IPS-18a (cell line): ENCODE results near the gene EBF3.

ENCODE experiments used
- H3K27ac ChIP-seq: one replicate; pipeline ENCODE4 v1.5.1; 2013; ENCODE audit warnings: low read length
- H3K27me3 ChIP-seq: one replicate; pipeline ENCODE4 v1.6.1; 2013; ENCODE audit warnings: mild to moderate bottlenecking, low read length; ENCODE audit not compliant: control insufficient read depth, insufficient read depth
- H3K36me3 ChIP-seq: one replicate; pipeline ENCODE4 v1.6.1; 2013; ENCODE audit warnings: low read depth, low read length; ENCODE audit not compliant: control insufficient read depth
- H3K4me1 ChIP-seq: one replicate; pipeline ENCODE4 v1.6.1; 2013; ENCODE audit warnings: low read depth, low read length; ENCODE audit not compliant: control insufficient read depth
- H3K4me3 ChIP-seq: one replicate; pipeline ENCODE4 v1.5.1; 2013; ENCODE audit warnings: low read length
- H3K9ac ChIP-seq: one replicate; pipeline ENCODE4 v1.6.1; 2013; ENCODE audit warnings: mild to moderate bottlenecking, low read length, moderate library complexity
- H3K9me3 ChIP-seq: one replicate; pipeline ENCODE4 v1.6.1; 2013; ENCODE audit warnings: low read depth, low read length; ENCODE audit not compliant: control insufficient read depth

The EBF3 gene

GRCh38 chr10:129875993-129876726, 87.9 kb downstream of the EBF3 start:
- Histone ChIP-seq H3K27me3 (no peaks in the 10 kb centered on the region), H3K9ac (no peak overlapping the region), H3K4me1 (no peaks in the 10 kb centered on the region), H3K9me3 (no peaks in the 10 kb centered on the region), H3K27ac (no peak overlapping the region), H3K36me3 (no peaks in the 10 kb centered on the region), H3K4me3 (no peak overlapping the region)

GRCh38 chr10:129873351-129873750, 90.7 kb downstream of the EBF3 start:
- H3K4me1 ChIP-seq, result peaks cover 23% of the 10 kb centered on the region
- H3K4me3 ChIP-seq, result no peak overlapping the region
- H3K27ac ChIP-seq, result no peak overlapping the region
- H3K9ac ChIP-seq, result no peak overlapping the region
- H3K36me3 ChIP-seq, result no peaks in the 10 kb centered on the region
- H3K27me3 ChIP-seq, result no peaks in the 10 kb centered on the region
- H3K9me3 ChIP-seq, result no peaks in the 10 kb centered on the region

- Histone ChIP-seq H3K9me3 (no peaks in the 10 kb centered on the region), H3K9ac (no peak overlapping the region), H3K27ac (no peak overlapping the region), H3K27me3 (no peaks in the 10 kb centered on the region), H3K4me3 (no peak overlapping the region), H3K4me1 (peaks cover 34% of the 10 kb centered on the region), H3K36me3 (no peaks in the 10 kb centered on the region)
These were observed 92.1 kb downstream of the EBF3 start for GRCh38 chr10:129871966-129872365.

- Histone ChIP-seq H3K4me1 (peaks cover 34% of the 10 kb centered on the region), H3K9me3 (no peaks in the 10 kb centered on the region), H3K27me3 (no peaks in the 10 kb centered on the region), H3K36me3 (no peaks in the 10 kb centered on the region), H3K27ac (no peak overlapping the region), H3K4me3 (no peak overlapping the region), H3K9ac (no peak overlapping the region)
These were observed 93.0 kb downstream of the EBF3 start for GRCh38 chr10:129870961-129871621.

- H3K4me3 ChIP-seq, result no peak overlapping the region
- H3K9ac ChIP-seq, result no peak overlapping the region
- no peaks in the 10 kb centered on the region for H3K27me3 ChIP-seq
- no peak overlapping the region for H3K27ac ChIP-seq
- peaks cover 34% of the 10 kb centered on the region for H3K4me1 ChIP-seq
- H3K9me3 ChIP-seq, result no peaks in the 10 kb centered on the region
- no peaks in the 10 kb centered on the region for H3K36me3 ChIP-seq
These were observed 93.7 kb downstream of the EBF3 start for GRCh38 chr10:129870474-129870757.

- Histone ChIP-seq H3K27ac (no peak overlapping the region), H3K27me3 (no peaks in the 10 kb centered on the region), H3K9me3 (no peaks in the 10 kb centered on the region), H3K4me1 (peaks cover 34% of the 10 kb centered on the region), H3K36me3 (no peaks in the 10 kb centered on the region), H3K4me3 (no peak overlapping the region), H3K9ac (no peak overlapping the region)
These were observed 94.2 kb downstream of the EBF3 start for GRCh38 chr10:129869596-129870473.

GRCh38 chr10:129868449-129869035, 95.5 kb downstream of the EBF3 start:
- Histone ChIP-seq H3K27ac (no peak overlapping the region), H3K9me3 (no peaks in the 10 kb centered on the region), H3K9ac (no peak overlapping the region), H3K27me3 (no peaks in the 10 kb centered on the region), H3K4me3 (no peak overlapping the region), H3K4me1 (peaks cover 34% of the 10 kb centered on the region), H3K36me3 (no peaks in the 10 kb centered on the region)

- Histone ChIP-seq H3K9me3 (no peaks in the 10 kb centered on the region), H3K36me3 (no peaks in the 10 kb centered on the region), H3K9ac (no peak overlapping the region), H3K27me3 (no peaks in the 10 kb centered on the region), H3K4me1 (peaks cover 34% of the 10 kb centered on the region), H3K27ac (no peak overlapping the region), H3K4me3 (no peak overlapping the region)
These were observed 96.4 kb downstream of the EBF3 start for GRCh38 chr10:129867631-129868179.

GRCh38 chr10:129866894-129867293, 97.2 kb downstream of the EBF3 start:
- no peaks in the 10 kb centered on the region for H3K36me3 ChIP-seq
- H3K9me3 ChIP-seq, result no peaks in the 10 kb centered on the region
- H3K4me1 ChIP-seq, result peaks cover 34% of the 10 kb centered on the region
- no peak overlapping the region for H3K4me3 ChIP-seq
- no peak overlapping the region for H3K27ac ChIP-seq
- no peak overlapping the region for H3K9ac ChIP-seq
- H3K27me3 ChIP-seq, result no peaks in the 10 kb centered on the region

GRCh38 chr10:129865960-129866359, 98.1 kb downstream of the EBF3 start:
- no peaks in the 10 kb centered on the region for H3K27me3 ChIP-seq
- H3K4me1 ChIP-seq, result peaks cover 34% of the 10 kb centered on the region
- no peak overlapping the region for H3K27ac ChIP-seq
- no peak overlapping the region for H3K4me3 ChIP-seq
- no peak overlapping the region for H3K9ac ChIP-seq
- no peaks in the 10 kb centered on the region for H3K36me3 ChIP-seq
- no peaks in the 10 kb centered on the region for H3K9me3 ChIP-seq

GRCh38 chr10:129865413-129865812, 98.7 kb downstream of the EBF3 start:
- Histone ChIP-seq H3K4me3 (no peak overlapping the region), H3K9me3 (no peaks in the 10 kb centered on the region), H3K36me3 (no peaks in the 10 kb centered on the region), H3K4me1 (peaks cover 28% of the 10 kb centered on the region), H3K27me3 (no peaks in the 10 kb centered on the region), H3K9ac (no peak overlapping the region), H3K27ac (no peak overlapping the region)
